ENCODE results near the gene VSIG1.

Gene VSIG1

GRCh38 chrX:108044554-108045256 is at the start of gene VSIG1:
Gene VSIG1, plus strand, starts transcription at chrX:108045065. Its CDS starts 66 bp downstream, at chrX:108045131.
- DNase-seq (ENCODE audit: low read depth): no peak

- DNase-seq (ENCODE audit: low read depth): no peak
Observed at GRCh38 chrX:107996124-107996523, 48.7 kb upstream of the VSIG1 start.

GRCh38 chrX:108000751-108001150 is 44.1 kb upstream of the VSIG1 start:
- no peak for DNase-seq (ENCODE audit: low read depth)

- DNase-seq (ENCODE audit: low read depth): no peak
Observed at GRCh38 chrX:108001218-108001814, 43.5 kb upstream of the VSIG1 start.

- no peak for DNase-seq (ENCODE audit: low read depth)
Observed at GRCh38 chrX:108018656-108019381, 26.0 kb upstream of the VSIG1 start.

GRCh38 chrX:108019382-108019875 is 25.4 kb upstream of the VSIG1 start:
- DNase-seq (ENCODE audit: low read depth): no peak

- no peak for DNase-seq (ENCODE audit: low read depth)
Observed at GRCh38 chrX:108020631-108021030, 24.2 kb upstream of the VSIG1 start.

- DNase-seq (ENCODE audit: low read depth): no peak
Observed at GRCh38 chrX:108022491-108023089, 22.3 kb upstream of the VSIG1 start.

GRCh38 chrX:108025376-108025775 is 19.5 kb upstream of the VSIG1 start:
- DNase-seq (ENCODE audit: low read depth): no peak

GRCh38 chrX:108025954-108026600 is 18.8 kb upstream of the VSIG1 start:
- no peak for DNase-seq (ENCODE audit: low read depth)

- no peak for DNase-seq (ENCODE audit: low read depth)
Observed at GRCh38 chrX:108028854-108029253, 16.0 kb upstream of the VSIG1 start.

- no peak for DNase-seq (ENCODE audit: low read depth)
Observed at GRCh38 chrX:108029928-108030711, 14.7 kb upstream of the VSIG1 start.

- no peak for DNase-seq (ENCODE audit: low read depth)
Observed at GRCh38 chrX:108032944-108033343, 11.9 kb upstream of the VSIG1 start.

GRCh38 chrX:108033890-108034289 is 11.0 kb upstream of the VSIG1 start:
- DNase-seq (ENCODE audit: low read depth): no peak

GRCh38 chrX:108034725-108035124 is 10.1 kb upstream of the VSIG1 start:
- DNase-seq (ENCODE audit: low read depth): no peak

GRCh38 chrX:108036298-108036973 is 8.4 kb upstream of the VSIG1 start:
- DNase-seq (ENCODE audit: low read depth): no peak

- DNase-seq (ENCODE audit: low read depth): no peak
Observed at GRCh38 chrX:108049649-108050048, 4.8 kb downstream of the VSIG1 start.

GRCh38 chrX:108053218-108053617 is 8.4 kb downstream of the VSIG1 start:
- no peak for DNase-seq (ENCODE audit: low read depth)

- no peak for DNase-seq (ENCODE audit: low read depth)
Observed at GRCh38 chrX:108055546-108055945, 10.7 kb downstream of the VSIG1 start.

GRCh38 chrX:108059801-108060200 is 14.9 kb downstream of the VSIG1 start:
- DNase-seq (ENCODE audit: low read depth): no peak

- DNase-seq (ENCODE audit: low read depth): no peak
Observed at GRCh38 chrX:108064001-108064400, 19.1 kb downstream of the VSIG1 start.

Measured in activated T-cell treated with anti-CD3 and anti-CD28 coated beads for 24 hours (primary cell).